HG03159 (cell line): ENCODE measurements around the gene NEBL.
"Not testable (repeated sequence)": the region's sequence is repeated elsewhere in the genome, so short reads cannot be mapped to it uniquely, and the experiment has no call there.

Experiments
- ATAC-seq: cut with Tn5 transposase; IDR thresholded peaks from one replicate; pipeline ENCODE4 v1.9.1; 2021; ENCODE audit warnings: mild to moderate bottlenecking, moderate library complexity; ENCODE audit not compliant: unreplicated experiment

NEBL gene, protein sequence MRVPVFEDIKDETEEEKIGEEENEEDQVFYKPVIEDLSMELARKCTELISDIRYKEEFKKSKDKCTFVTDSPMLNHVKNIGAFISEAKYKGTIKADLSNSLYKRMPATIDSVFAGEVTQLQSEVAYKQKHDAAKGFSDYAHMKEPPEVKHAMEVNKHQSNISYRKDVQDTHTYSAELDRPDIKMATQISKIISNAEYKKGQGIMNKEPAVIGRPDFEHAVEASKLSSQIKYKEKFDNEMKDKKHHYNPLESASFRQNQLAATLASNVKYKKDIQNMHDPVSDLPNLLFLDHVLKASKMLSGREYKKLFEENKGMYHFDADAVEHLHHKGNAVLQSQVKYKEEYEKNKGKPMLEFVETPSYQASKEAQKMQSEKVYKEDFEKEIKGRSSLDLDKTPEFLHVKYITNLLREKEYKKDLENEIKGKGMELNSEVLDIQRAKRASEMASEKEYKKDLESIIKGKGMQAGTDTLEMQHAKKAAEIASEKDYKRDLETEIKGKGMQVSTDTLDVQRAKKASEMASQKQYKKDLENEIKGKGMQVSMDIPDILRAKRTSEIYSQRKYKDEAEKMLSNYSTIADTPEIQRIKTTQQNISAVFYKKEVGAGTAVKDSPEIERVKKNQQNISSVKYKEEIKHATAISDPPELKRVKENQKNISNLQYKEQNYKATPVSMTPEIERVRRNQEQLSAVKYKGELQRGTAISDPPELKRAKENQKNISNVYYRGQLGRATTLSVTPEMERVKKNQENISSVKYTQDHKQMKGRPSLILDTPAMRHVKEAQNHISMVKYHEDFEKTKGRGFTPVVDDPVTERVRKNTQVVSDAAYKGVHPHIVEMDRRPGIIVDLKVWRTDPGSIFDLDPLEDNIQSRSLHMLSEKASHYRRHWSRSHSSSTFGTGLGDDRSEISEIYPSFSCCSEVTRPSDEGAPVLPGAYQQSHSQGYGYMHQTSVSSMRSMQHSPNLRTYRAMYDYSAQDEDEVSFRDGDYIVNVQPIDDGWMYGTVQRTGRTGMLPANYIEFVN

DNA sequence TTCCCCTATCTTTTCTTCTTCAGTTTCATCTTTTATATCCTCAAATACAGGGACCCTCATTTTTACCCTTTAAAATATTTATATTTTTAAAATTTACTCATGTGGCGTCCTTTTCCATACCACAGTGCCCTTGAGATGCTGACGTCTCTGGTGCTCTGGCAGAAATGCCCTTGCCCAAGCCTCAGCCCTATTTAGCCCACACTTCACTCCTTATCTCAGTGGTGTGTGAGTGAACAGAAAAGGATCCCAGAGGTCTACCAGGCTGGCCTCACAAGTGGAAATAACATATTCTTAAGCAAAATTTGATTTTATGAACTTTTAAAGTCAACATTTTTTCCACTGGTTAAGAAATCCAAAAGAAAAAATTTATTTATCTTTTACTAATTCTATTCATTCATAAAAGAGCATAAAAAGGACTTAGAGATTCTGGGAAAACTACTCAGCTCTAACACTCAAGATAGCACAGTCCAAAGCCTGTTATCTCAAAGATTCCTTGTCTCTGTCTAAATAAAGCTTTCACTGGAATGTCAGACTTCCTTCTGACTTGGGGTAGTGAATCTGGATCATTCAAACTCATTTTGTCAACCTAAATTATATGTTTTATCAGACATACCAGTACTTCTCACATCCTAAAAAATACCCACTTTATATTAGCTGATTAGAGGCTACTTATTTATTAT lies at the start of gene NEBL:
Gene NEBL, minus strand, starts transcription at position 166 of the 680 bp plus-strand sequence. Its CDS starts 106 bp downstream, at position 60.
- ATAC-seq, result no peak

DNA sequence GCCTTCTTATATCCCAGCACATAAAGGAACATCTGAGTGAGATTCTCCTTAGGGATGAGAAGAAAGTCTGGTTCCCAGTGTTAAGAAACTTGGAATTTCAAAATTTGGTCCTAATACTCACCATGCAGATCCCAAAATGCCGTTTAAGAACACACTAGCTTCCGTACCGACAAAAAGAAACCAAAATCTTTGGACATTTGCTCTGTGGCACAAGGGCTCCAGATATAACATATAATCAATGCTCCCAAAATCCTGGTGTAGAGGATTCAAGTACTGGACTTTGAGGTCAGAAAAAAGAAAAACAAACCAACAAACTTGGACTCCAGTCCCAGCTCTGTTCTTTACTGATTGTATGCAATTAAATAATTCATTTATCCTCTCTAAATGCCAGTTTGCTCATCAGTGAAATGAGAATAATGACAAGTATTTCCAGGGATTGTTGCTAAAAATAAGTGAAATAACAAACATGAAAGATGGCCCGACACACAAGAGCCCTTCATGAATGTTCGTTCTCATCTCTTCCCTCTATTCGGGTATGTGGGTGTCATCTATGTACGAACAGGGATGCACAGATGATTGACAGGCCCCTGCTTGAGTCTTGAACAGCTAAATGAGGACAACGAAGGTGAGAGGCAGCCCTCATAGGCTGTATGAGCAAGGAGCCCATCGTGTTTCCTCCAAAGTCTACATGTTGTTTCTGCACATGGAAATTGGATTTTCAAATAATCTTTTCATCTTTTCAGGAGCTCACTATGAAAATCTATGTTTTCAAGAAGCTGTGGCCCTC lies 48.6 kb upstream of the NEBL start:
- ATAC-seq, result no peak

DNA sequence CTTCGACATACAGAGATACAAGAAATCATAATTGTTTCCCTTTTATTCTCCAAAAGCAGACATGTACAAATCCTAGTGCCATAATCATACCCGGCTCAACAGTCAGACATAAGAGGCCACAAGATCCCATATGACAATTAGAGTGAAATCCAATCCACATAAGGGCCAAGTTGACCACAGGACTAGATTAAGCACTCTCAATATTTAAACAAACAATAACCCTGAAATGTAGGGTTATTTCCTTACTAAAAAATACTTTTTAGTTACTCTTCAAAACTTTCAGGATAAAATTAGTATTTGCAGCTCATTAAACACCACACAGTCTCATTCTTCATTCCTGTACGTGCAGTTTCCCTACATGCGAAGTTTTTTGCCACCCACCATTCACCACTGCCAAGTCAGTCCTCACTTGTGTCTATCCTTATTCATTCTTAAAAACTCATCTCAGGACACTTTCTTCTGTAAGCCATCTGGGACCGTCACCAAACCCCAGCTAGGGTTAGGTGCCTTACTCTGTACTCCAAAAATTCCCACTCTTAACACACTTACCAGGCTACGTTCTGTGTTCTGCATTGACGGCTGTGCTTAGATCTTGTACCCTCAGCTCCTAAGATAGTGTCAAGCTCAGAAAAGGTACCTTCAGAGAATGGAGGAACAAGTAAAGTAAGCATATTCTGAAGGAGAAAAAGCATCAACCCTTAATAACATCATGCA lies 47.8 kb upstream of the NEBL start:
- ATAC-seq, result no peak

DNA sequence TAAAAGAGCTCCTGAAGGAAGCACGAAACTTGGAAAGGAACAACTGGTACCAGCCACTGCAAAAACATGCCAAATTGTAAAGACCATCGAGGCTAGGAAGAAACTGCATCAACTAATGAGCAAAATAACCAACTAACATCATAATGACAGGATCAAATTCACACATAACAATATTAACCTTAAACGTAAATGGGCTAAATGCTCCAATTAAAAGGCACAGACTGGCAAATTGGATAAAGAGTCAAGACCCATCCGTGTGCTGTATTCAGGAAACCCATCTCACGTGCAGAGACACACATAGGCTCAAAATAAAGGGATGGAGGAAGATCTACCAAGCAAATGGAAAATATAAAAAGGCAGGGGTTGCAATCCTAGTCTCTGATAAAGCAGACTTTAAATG lies 42.3 kb upstream of the NEBL start:
- ATAC-seq, result not testable (repeated sequence)

DNA sequence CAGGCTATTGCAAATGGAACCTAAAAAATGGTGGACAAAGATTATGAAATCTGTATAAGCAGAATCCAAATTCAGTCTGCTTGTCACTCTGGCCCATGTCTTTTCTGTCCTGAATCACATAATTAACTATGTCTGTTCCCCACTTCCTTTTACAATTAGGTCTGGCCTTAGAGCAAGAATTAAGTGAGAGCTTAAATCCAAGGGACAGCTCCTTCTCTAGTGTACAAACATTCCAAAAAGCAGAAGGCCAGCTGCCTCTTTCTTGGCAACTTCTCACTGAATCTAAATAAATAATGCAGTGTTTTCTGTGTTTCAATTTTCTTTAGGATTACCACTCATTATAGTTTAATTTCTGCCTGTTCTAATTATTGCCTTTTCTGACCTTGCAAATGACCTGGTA lies 39.3 kb upstream of the NEBL start:
- ATAC-seq, result no peak

DNA sequence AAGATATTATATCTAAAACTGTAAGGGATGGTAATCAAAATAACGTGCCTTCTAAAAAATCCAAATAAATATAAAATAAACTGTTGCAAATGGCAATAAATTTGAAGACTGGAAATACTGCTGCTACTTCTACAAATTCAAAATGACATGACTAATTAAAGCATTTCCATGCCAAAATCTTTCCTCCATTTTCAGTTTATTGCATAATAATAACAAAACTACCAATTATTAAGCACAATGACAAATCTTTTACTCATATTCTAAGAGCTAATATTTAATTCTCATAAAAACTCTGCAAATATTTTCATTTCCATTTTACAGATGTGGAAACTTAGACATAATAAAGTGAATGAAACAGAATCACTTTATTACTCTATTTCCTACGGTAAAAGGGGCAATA lies 38.8 kb upstream of the NEBL start:
- ATAC-seq, result no peak

DNA sequence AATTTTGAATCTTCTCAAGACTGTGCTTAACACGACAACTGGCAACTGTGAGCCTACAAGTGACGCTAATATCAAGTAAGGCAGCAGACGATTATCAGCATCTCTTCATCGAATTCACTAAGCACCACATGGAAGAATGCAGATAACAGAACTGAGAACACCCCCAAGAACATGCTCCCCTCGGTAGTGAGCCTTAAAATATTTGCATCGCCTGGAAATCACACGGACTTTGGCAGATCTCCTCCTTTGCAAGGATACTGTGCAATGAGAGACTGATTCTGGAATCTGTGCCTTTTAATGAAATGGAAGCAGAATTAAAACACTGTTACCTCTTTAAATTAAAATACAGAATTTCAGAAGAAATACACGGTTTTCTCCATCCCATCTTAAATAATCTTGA lies 38.2 kb upstream of the NEBL start:
- ATAC-seq, result no peak

DNA sequence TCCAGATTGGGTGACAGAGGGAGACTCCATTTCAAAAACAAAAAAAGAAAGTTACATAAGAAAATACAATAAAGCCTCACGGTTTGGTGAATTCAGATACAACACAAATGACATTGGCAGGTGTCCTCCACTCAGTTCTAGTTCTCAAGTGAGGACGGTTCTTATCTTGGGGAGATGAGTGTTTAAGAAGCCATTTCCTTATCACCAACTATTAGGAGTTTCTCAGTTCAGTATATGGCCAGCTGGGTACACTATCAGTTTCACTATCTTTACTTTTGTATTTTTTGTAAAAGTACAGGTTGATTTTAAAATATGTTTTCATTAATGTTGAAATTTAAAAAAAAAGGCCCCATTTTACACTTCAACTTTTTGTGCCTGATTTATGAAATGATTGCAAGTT lies 36.6 kb upstream of the NEBL start:
- ATAC-seq, result no peak

DNA sequence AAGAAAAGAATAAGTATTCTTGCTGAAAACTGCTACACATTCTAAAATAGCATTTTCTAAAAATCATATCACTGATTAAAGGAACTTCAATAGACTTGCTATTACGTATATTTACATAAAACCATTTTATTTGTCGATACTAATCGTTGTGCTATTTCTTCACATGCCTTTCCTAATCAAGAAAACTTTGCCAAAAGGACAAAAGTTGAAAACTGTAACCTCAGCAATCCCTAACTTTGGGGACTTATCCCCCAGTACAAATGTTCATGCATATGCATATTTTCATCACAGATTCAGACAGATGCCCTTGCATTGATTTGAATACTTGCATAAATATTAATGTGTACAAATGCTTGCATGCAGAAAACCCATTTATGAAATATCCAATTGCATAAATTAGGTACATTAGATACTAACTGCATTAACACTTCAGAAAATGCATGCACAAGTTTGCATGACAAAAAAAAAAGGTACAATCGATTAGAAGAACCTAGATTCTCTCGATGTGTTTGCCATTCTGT lies 35.6 kb upstream of the NEBL start:
- ATAC-seq, result no peak

DNA sequence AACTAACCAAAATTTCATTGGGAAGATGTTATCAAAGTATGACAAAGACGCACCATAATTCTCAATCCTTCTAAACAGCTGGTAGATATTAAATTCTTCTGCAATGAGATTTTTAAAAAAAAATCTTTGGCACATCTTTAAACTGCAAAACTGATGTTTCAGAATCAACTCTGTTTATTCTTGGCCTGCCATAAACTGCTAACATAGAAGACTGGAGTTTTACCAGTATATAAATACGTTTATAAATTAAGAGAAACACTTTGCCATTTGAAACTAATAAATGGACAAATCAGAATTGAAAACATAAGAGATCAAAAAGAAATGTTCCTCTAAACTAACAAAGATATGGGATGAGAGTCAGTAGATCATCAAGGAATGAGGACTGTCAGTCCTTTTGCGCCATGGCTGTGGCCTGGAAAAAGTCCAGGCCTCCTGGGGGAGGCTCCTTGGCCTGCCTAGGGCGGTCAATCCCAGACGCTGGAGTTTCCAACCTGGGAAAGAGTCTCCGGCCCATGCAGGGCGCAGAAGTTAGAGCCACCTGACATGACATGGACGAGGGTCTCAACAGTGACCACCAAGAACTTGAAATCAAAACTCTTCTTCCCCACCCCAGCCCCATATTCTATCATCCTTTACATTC lies 34.2 kb upstream of the NEBL start:
- ATAC-seq, result no peak

DNA sequence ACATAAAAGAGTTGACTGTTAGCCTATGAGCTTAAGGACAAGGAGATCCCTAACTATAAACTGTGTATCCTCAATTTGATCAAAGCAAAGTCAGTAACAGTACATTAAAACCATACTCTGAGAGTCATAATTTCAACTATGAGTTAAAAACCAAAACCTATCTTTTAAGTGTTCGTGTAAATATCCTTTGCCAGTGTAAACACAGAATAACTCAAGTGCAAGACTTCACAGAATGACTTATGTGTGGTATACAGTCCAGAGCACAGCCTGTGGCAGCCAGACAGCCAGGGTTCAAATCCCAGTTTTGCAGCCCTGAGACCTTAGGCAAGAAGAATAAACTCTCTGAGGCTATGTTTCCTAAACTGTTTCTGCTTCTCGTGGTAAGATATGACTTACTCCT lies 30.3 kb upstream of the NEBL start:
- ATAC-seq, result no peak

DNA sequence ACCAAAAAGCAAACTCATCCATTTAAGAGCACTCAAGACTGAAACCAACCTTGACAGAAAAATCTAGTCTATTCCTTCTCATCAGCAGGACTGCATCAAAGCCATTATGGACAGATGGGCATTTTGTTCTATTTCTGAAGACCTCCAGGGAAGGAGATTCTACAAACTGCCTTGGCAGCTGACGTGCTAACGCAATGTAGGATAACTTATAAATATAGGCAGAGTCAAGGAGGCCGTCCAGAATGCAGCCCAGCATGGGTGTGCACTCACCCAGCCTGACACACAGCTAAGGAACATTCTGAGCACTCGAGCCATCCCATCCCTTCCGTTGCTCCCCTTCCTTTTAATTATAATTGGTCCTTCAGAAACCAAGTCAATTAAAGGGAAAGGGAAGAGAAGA lies 25.3 kb upstream of the NEBL start:
- no peak for ATAC-seq

DNA sequence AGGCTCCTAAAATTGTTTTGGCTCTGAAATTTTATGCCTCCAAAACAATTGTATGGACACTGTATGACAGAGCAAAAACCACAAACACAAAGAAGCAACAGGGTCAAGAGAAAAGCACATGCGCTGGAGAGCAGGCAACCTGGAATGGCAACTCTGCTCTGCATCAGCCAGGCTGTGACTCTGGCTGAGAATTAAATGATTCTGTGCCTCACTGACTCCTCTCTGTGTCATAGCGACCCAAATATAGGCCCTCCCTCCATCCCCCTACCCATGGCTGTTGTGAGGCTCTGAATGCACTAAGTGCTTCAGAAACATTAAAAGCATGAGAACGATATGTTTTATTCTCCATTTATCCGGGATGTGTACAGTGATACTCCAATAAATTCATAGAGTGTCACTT lies 24.9 kb upstream of the NEBL start:
- ATAC-seq, result no peak

DNA sequence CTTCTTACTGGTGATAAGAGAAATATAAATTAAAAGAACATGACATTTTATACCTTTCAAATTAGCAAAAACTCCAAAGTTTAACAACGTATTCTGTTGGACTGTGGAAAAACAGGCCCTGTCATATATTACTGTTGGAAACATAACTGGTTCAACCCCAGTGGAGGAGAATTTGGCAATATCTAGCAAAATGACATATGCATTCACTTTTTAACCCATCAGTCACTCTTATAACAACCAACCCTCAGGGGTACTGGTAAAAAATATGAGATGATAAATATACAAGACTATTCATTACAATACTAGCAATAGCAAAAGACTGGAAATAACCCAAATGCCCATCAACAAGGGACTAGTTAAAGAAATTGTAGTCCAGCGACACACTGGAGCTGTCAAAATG lies 22.9 kb upstream of the NEBL start:
- no peak for ATAC-seq

DNA sequence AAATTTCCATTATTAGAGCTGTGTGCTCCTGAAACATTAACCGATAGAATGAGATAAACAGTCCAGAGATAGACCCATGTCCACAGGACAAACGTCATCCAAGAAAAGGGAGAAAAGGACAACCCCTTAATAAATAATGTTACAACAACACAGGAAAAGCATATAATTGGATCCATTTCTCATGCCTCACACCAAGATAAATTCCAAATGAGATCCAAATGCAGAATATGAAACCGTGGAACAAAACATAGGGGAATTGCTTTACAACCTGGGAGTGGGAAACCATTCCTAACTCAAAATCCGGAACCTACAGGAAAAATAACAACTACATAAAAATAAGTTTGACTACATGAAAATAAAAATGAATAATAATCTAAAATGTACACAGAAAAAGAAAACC lies 22.4 kb upstream of the NEBL start:
- no peak for ATAC-seq

DNA sequence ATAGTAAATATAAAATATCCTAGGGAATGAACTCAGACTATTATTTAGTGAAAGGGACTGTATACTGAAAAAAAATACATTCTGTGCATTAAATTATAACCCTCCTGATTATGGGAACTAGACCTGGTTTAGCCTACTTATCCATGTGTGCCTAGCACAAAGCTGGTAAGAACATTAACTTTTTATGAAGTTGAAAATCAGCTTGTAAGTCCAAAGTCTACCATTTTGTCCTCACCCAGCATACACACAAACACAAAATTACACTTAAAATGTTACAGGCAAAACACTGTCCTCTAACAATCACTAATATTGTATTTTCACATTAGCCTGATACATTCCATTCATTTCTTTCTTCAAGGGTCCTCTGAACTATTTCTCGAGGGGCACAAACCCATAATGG lies 19.9 kb upstream of the NEBL start:
- no peak for ATAC-seq

DNA sequence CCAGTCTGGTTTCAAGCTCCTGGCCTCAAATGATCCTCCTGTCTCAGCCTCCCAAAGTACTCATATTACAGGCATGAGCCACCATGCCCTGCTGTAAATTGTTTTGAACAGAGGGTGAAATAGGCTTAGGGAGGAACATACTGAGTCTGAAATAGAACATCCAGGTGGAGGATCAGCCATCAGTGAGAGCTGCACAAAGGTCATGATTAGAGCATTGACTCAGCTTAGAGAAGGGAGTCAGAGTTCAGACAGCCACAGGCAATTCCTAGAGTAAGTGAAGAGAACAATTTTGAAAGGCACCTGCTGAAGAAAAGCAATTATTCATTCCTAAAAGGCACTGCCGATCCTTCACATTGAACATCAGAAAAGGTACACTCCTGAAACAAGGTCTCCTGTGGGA lies 15.9 kb upstream of the NEBL start:
- ATAC-seq, result no peak

DNA sequence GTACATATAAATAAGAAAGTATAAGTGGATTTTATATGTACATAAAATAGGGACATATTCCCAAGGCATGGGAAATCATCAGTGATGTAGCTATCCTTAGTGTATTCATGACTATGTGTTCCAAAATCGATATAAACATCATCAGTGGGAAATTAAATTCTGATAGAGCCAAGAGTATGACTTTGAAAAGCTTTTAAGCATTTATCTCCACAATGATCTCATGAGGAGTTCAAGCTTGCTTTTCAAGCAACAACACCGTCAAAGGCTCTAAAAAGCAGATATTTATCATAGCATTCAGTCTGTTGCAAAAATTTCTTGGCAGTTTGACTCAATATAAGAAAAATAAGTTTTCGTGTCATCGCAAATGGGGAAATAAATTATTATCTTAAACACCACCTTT lies 14.5 kb upstream of the NEBL start:
- no peak for ATAC-seq

DNA sequence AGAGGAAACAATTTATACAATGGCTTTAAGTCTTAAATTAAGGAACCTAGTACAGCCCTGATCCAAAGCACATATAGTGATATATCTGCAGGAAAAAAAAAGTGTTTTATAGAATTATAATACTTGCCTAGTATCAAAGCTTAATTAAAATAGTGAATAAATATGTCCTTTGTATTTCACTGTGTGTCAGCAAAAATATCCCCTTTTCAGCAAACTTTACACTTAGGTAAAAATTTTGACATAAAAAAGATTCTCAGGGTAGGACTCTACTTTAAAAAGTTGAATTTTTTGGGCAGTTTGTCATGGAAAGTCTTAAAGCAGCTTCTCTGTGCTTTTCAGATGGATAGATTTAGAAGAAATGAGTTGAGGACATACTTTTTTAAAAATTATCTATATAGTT lies 12.7 kb upstream of the NEBL start:
- no peak for ATAC-seq
